Stimulated activated CD4-positive, alpha-beta T cell treated with anti-CD3 and anti-CD28 coated beads, Interleukin-4, amount 100 ng/mL, for 1 hour (primary cell): Measurements from ENCODE around the gene CTBP2.

Experiments used
- DNase-seq: peaks from one replicate; pipeline ENCODE4 v3.0.0-alpha.2; 2020

The CTBP2 gene

GRCh38 chr10:125102821-125103220 lies 57.5 kb downstream of the CTBP2 start:
- no peak for DNase-seq

- no peak for DNase-seq
These were observed 58.1 kb downstream of the CTBP2 start for GRCh38 chr10:125102246-125102645.

GRCh38 chr10:125101581-125101980 lies 58.8 kb downstream of the CTBP2 start:
- DNase-seq: no peak

GRCh38 chr10:125101049-125101448 lies 59.3 kb downstream of the CTBP2 start:
- DNase-seq: no peak

GRCh38 chr10:125097409-125098070 lies 62.8 kb downstream of the CTBP2 start:
- no peak for DNase-seq

- DNase-seq: no peak
These were observed 63.4 kb downstream of the CTBP2 start for GRCh38 chr10:125096975-125097374.

- DNase-seq: no peak
These were observed 64.0 kb downstream of the CTBP2 start for GRCh38 chr10:125096371-125096770.

GRCh38 chr10:125095776-125096175 lies 64.6 kb downstream of the CTBP2 start:
- no peak for DNase-seq

GRCh38 chr10:125095228-125095627 lies 65.1 kb downstream of the CTBP2 start:
- DNase-seq: no peak

GRCh38 chr10:125094806-125095205 lies 65.6 kb downstream of the CTBP2 start:
- DNase-seq: no peak

- DNase-seq: no peak
These were observed 66.2 kb downstream of the CTBP2 start for GRCh38 chr10:125093974-125094705.

- DNase-seq: no peak
These were observed 67.0 kb downstream of the CTBP2 start for GRCh38 chr10:125093199-125093973.

GRCh38 chr10:125092564-125093031 lies 67.8 kb downstream of the CTBP2 start:
- no peak for DNase-seq

GRCh38 chr10:125091891-125092290 lies 68.5 kb downstream of the CTBP2 start:
- no peak for DNase-seq

GRCh38 chr10:125089469-125089868 lies 70.9 kb downstream of the CTBP2 start:
- DNase-seq: no peak

GRCh38 chr10:125087897-125088215 lies 72.5 kb downstream of the CTBP2 start:
- DNase-seq: no peak

GRCh38 chr10:125087191-125087896 lies 73.0 kb downstream of the CTBP2 start:
- no peak for DNase-seq

GRCh38 chr10:125086691-125087090 lies 73.7 kb downstream of the CTBP2 start:
- DNase-seq: no peak

- no peak for DNase-seq
These were observed 74.9 kb downstream of the CTBP2 start for GRCh38 chr10:125085258-125086054.

- DNase-seq: no peak
These were observed 75.6 kb downstream of the CTBP2 start for GRCh38 chr10:125084614-125085257.

- DNase-seq: no peak
These were observed 76.2 kb downstream of the CTBP2 start for GRCh38 chr10:125084191-125084613.

GRCh38 chr10:125083576-125083920 lies 76.8 kb downstream of the CTBP2 start:
- DNase-seq: no peak
